GM18526 (cell line): ENCODE measurements around the gene CYREN.

ENCODE experiments used
- POLR2A ChIP-seq: IDR thresholded peaks from 3 replicates; pipeline ENCODE4 v1.6.1; 2011; ENCODE audit not compliant: insufficient read length; ENCODE audit errors: extremely low read depth

Gene CYREN, protein sequence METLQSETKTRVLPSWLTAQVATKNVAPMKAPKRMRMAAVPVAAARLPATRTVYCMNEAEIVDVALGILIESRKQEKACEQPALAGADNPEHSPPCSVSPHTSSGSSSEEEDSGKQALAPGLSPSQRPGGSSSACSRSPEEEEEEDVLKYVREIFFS

DNA sequence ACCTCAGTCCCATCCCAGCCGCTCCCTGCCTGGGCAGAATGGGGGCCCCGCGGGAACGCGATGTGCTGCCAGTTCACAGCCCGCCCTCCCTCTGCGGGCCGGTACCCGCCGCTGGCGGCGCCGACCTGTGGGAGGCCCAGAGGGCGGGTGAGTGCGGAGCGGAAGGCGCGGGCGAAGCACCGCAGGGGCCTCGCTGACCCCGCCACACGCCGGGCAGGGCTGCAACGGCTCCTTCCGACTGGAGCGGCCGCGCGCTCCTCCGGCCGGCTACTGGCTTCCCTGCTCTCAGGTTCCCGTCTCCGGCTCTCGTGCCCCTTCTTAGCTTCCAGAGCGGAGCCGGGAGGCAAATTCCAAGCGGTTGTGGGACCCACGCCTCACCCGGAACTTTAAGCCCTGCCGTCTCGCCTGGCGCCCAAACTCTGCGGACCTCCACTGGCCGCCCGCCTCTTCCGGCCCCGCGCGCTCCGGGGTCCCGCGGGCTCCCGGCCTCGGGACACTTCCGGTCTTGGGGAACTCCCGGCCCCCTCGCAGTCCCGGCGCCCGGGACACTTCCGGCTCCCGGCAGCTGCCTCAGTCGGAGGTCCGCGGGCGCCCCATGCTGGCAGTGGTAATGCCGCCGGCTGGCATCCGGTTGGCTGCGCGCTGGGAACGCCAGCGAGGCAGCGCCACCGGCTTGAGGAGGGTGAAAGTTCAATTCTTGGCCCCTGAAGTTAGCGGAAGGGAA is at the start of gene CYREN:
Gene CYREN (minus strand): TSS at position 434 of the 724 bp plus-strand sequence. CDS start 1,785 bp downstream, outside the sequence.
- peak; percentile 77 for TF ChIP-seq POLR2A

DNA sequence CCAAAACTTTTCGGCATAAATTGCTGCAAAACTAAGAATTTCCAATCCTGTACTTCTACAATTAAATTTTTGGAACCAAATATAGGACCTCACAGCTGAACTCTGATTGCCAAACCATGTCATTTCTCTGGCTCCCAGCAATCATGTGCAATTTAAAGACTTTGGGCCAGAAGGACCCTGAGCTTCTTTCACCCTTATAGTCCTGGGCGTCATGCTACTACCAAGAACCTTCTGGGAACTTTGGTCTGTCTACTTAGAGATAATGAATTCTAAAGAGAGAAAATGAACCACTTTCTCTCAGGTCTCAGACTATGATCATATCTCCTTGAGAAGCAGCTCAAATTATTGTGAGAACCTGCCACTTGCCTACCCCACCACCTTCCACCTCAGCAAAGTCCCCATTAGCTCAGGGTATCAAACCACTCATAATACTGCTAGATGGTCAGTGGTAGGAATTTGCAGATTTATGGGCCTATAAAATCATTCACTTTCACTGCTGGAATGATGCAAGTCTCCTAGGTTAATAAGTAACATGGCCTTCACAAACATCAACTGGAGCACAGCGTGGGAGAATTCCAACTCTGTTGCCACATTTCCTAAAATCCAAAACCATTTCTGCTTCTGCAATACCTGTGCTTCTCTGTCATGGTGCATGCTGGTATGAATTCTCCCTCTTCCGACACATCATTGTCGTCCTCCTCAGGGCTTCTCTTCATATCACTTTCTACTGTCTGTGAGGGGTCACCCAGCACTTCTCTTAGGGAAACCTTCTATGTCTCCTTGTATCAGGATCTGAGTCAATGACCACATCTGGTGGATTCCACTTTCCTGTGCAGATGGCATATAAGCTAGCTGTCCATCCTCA is 47.4 kb upstream of the CYREN start:
- no peak for TF ChIP-seq POLR2A

DNA sequence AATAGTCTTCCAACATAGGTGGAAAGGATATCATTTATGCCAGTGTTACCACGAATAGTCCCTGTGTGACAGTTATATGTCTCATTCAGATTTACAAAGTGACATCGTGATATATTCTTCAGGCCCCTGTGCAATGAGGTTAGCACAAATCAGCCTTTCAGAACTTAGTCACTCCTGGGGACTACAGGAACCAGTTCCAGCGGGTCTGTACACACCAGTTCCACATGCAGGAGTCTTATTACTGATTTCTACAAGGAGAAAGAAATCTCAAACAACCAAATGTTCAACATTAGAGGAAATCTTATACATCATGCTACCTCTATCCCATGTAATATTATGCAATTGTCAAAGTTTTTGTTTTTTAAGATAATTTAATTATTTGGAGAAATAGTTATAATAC is 45.2 kb upstream of the CYREN start:
- TF ChIP-seq POLR2A: no peak

DNA sequence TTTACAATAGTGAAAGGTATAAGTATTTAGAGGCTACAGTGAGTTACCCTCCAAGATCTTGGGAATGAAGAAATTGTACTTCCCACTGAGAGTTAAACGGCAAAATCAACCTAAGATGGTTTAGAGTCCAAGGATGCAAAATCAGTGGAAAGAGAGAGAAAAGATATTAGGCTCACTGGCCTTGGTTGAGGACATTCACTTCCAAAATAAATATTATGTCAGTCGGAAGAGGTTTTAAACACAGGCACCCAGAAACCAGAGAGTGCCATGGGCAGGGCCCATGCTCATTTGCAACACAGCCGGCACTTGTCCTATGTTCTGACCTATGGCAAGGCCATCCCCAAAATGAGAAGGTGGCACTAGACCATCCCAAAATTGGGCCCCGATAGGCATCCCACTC is 44.7 kb upstream of the CYREN start:
- no peak for TF ChIP-seq POLR2A

DNA sequence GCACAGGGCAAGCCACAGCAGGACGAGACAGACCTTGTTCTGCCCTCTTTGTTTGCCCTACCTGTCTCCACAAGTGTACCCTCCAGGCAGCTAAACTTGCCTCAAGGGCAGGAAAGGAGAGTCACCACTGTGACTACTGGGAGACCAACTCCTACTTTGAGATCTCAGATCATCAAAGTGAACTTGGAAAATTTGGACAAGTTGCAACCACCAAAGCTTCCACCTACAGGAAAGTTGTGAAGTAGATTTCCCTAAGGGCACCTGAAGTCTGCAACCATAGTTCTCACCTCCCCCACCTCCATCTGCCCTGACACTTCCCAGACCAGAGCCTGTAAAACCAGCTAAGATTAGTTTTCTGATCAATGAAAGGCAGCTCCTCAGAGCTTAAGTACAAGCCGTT is 43.3 kb upstream of the CYREN start:
- no peak for TF ChIP-seq POLR2A

DNA sequence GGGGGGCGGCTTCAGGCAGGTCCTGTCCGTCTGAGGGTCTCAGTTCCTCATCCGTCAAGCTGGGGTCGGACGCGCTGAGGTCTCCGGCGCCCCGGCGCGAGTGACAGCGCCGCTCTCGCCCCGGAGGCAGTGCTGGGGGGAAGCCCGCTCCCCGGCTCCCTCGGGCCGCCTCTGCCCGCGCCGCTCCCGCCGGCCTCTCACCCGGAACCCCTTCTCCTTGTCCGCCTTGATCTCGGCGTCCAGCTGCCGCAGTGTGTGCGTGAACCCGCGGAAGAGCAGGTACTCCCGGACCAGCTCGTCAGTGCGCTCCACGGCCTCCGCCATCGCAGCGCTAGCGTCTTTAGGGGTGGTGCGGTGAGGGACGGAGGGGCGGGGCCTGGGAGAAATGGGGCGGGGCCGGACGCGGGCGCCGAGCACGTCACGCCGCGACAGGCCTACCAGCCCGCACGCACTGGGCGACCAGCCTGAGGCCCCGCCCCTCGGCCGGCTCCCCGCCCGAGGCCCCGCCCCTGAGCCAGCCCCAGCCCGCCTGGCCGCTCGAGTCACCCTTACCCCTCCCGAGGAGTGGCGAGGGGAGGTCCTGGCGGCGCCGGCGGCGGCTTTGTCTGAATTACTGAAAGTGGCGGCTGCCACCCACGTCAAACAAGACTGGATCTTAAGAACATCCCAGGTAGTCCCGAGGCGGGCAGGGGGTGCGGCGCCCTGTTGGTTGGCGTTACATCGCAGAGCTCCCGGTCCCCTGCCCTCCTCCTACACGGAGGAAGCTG is 40.9 kb upstream of the CYREN start, which contains the start of gene WDR91:
Gene WDR91 (minus strand): TSS at position 348 of the 767 bp plus-strand sequence. CDS start 24 bp downstream, at position 324.
- peak; percentile 93 for TF ChIP-seq POLR2A

DNA sequence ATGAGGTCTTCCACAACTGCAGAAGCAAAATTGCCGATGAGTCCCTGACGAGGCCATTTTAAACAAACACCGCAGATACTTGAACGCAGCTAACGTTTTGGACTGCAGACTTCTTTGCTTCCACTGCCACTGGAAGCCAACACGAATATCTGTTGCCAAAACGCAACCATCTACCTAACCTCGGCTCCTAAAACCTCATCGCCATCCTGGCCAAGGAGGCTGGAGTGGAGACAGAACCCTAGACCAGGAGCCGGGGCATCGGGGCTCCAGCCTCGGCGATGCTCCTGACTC is 40.3 kb upstream of the CYREN start:
- TF ChIP-seq POLR2A: no peak

DNA sequence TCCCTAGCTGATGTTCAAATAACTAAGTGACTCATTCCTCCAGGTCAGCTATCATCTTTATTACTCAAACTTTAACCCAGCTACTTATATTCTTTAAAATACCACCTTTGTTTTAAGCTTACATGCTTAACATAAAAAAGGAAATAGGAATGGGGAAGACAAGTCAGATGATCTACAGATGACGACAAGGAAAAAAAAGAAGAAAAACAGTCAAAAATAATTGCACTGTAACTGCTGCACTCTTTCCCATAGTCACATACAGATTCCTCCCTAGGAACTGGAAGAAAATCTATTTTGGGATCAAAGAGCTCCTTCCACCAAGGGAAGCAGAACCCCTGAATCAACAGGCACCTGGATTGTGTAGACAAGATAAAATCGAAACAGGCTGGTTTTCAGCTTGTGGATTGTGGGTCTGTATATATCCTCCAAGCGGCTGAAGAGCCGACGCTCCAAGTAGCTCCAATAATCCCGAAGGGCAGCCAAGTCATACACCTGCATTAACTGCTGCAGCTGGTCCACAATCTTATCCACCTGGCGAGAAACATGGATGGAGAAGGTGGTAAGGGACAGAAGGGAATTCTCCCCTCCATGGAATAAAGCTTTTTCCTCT is 38.8 kb upstream of the CYREN start:
- TF ChIP-seq POLR2A: no peak

DNA sequence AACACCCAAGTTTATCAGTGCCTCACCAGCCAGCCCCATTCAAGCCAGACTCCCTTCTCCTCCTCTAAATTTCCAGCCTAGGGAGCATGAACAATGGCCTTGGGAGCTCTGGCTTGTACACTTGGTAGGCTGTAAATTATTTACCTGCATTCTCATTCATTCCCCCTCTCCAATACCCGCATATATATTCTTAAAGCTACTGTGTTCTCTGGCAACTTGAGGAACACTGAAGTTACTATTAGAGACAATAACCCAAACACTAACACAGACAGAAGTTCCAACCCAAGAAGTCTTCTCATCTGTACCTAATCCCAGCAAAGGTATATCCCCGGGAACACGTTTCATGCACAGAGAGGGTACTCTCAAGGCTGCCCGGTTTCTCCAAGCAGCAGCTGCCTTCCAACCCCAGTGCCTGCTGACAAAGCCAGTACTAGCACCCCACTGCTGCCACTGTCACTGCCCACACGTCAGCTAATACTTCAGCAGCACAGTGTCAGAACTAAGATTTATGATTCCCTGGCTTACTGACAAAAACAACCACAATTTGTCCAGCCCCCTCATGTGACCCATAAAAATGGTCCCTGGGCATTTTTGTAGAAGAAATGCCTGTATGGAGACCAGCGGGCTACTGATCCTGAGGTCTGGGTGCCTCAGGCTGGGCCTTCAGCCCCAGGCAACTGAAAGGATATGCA is 37.7 kb upstream of the CYREN start:
- no peak for TF ChIP-seq POLR2A

DNA sequence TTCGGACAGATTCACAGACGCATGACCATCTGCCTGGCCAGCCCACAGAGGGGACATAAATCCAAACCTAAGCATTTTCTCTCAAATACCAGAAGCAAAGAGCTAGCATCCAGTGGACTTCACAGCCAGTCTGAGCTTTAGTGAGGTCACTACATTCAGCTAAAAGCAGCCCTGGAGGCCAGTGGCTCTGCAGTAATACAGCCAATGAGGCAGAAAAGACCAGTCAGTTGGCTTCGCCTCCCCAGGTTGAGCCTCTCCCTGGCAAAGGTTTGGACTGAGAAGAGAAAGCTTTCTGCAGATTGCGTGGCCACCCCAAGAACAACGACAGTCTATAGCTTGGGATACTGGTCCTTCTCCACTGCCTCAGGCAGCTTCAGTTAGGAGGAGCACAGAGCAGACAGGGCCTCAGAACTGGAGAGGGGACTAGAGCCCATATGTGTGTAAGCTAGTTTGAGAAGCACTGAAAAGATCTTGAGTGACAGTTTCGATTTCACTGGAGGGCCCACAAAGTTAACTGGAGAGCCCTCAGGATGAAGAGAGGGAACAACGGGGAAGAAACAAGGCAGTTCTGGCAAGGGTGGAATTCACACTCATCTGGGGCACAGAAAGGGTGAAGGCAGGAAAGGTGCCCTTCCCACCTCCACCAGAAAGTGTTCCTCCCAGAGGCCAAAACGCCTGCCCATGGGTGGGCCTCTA is 37.0 kb upstream of the CYREN start:
- no peak for TF ChIP-seq POLR2A

DNA sequence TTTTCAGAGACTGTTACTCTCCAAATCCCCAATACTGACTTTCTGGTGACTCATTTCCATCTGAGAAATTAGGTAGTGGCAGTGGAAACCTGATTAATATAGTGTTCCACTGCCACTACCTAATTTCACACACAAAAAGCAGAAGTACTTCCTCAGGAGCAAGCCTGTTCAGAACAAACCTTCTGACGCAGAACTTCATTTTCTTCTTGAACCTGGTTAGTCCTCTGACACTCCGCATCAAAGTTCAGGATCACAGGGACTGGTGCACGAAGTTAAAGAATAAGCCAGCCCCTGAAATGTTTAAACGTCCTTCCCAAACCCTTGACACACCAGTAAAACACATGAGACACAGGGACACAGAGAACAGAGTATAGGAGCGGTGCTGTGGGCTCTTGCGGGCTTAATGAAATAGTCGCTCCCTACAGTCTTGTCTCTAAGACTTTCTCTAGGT is 36.5 kb upstream of the CYREN start:
- TF ChIP-seq POLR2A: no peak

DNA sequence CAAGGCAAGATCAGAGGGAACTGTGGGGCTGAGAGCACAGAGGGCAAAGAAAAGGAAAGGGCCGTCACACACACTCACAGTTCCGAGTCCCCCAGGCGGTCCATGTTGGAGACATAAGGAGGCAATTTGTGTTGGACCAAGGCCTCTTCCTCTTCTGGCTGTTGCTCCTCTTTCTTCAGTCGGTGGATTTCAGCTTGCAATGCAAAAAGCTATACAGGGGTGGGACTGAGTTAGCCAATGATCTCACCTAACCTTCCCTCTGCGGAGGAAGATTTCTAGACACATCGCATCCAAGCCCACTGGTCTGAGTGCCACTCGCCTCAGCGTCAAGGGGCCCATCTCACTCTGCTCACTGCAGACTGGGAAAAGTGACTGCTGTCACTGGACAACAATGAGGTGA is 35.3 kb upstream of the CYREN start:
- no peak for TF ChIP-seq POLR2A

DNA sequence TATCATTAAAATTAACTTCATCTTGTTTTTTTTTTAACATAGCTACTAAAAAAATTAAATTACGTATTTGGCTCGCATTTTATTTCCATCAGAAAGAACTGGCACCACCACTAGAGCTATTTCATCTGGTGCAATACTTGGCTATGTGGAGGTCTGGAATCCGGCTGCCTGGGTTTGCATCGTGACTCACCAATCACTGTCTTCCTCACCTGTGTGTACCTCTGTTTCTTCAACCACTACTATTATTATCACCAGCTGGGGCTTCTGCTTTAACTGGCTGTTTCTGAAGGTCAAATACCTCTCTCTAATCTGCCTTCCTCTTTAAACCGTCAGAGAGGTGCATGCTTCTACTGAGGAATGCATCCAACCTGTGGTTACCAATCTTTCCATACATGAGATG is 34.4 kb upstream of the CYREN start:
- no peak for TF ChIP-seq POLR2A

DNA sequence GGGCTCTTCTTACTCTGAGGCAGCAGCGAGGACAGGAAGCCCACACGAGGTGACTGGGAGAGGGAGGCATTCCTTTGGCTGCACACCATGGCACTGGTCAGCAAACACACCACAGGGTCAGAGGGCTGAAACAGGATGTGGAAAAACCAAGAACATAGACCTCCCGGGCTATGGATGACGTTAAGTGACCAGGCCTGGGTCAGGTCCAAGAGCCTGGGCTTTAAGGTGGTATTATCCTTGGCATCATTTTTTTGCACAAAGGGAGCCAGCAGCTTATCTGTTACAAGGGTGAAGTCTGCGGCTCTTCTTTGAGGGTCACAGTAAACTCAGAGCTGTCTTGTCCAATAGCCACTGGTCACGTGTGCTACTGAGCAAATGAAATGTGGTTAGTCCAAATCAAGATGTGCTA is 33.8 kb upstream of the CYREN start:
- no peak for TF ChIP-seq POLR2A
